ENCODE results near the gene HSD11B1L.

DNA sequence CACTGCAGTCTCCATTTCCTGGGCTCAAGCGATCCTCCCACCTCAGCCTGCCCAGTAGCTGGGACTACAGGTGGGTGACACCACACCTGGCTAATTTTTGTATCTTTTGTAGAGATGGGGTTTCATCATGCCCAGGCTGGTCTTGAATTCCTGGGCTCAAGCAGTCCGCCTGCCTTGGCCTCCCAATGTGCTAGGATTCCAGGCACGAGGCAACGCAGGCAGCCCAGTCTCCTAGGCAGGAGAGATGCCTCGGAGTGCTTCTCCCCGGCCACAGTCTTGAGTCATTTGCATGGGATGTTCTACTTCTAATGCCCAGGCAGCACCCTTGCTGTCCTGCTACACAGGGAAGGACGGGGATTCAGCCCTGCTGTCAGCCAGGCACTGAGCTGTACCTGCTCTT is 9.2 kb upstream of the HSD11B1L start:
- TF ChIP-seq, protein P1, sequence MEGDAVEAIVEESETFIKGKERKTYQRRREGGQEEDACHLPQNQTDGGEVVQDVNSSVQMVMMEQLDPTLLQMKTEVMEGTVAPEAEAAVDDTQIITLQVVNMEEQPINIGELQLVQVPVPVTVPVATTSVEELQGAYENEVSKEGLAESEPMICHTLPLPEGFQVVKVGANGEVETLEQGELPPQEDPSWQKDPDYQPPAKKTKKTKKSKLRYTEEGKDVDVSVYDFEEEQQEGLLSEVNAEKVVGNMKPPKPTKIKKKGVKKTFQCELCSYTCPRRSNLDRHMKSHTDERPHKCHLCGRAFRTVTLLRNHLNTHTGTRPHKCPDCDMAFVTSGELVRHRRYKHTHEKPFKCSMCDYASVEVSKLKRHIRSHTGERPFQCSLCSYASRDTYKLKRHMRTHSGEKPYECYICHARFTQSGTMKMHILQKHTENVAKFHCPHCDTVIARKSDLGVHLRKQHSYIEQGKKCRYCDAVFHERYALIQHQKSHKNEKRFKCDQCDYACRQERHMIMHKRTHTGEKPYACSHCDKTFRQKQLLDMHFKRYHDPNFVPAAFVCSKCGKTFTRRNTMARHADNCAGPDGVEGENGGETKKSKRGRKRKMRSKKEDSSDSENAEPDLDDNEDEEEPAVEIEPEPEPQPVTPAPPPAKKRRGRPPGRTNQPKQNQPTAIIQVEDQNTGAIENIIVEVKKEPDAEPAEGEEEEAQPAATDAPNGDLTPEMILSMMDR (conservative IDR thresholded peaks at IDR 0.05 in 1 of 2, IDR thresholded peaks at IDR 0.05 in 1 of 2; ENCODE audit: extremely low read depth in 1 of 2, insufficient read depth in 1 of 2, low read depth in 1 of 2, low read length in 2 of 2) = no peak
- no peak for TF ChIP-seq EZH2 (IDR thresholded peaks at IDR 0.05; ENCODE audit: borderline replicate concordance, low read length)
